GM13977 (cell line): ENCODE data around the gene SLC17A9.

Source experiments
- DNase-seq: peaks from one replicate; pipeline ENCODE4 v3.0.0; 2012; ENCODE audit warnings: low spot score
- in situ Hi-C: fragments of 300-500 bp; cut with MboI; formaldehyde crosslinking; loops from one replicate; pipeline ENCODE4 v1.12.0; 2022; ENCODE audit warnings: low sequenced_read_pairs, low pct_unique_long_range_greater_than_20kb, mixed read lengths, inconsistent platforms; ENCODE audit not compliant: unreplicated experiment
- TF ChIP-seq, protein P1 (sequence below): IDR thresholded peaks from 2 replicates; pipeline ENCODE4 v1.5.1; 2012; ENCODE audit warnings: mild to moderate bottlenecking, control low read depth; ENCODE audit not compliant: insufficient read depth; ENCODE audit errors: extremely low read depth, missing control alignments

The SLC17A9 gene

DNA sequence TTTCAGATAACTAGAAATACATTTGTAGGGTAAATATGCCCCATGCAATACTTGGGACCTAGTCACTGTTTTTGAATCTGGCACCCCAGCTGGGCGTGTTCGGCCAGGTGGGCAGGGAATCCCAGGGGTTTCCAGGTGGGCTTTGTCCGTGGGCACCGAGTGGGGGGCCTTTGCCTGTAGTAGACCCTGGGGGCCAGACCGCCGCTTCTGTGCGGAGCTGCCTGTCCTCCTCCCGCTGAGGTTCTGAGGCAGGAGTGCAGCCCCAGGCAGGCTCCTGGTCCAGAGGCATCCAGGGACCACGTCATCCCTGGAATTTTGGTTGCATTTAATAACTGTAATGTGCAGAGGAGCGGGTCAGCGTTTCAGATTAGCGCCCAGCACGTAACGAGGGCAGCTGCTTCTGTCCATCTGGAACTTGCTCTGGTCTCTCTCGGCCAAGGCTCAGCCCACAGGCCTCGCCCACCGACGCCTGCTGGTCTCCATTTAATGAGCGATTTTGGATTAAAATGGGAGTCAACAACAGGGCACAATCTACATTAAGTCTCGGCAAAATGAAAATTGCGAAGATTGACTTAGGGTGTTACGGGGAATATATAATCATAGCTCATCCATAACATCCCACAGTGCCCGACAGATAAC, 41.5 kb downstream of the SLC17A9 start:
- TF ChIP-seq, protein P1, sequence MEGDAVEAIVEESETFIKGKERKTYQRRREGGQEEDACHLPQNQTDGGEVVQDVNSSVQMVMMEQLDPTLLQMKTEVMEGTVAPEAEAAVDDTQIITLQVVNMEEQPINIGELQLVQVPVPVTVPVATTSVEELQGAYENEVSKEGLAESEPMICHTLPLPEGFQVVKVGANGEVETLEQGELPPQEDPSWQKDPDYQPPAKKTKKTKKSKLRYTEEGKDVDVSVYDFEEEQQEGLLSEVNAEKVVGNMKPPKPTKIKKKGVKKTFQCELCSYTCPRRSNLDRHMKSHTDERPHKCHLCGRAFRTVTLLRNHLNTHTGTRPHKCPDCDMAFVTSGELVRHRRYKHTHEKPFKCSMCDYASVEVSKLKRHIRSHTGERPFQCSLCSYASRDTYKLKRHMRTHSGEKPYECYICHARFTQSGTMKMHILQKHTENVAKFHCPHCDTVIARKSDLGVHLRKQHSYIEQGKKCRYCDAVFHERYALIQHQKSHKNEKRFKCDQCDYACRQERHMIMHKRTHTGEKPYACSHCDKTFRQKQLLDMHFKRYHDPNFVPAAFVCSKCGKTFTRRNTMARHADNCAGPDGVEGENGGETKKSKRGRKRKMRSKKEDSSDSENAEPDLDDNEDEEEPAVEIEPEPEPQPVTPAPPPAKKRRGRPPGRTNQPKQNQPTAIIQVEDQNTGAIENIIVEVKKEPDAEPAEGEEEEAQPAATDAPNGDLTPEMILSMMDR, result no peak
- no peak for DNase-seq
- in situ Hi-C loops, result no loop called here

- TF ChIP-seq, protein P1, result no peak
- no peak for DNase-seq
- in situ Hi-C loops, result no loop called here
These were observed 42.4 kb downstream of the SLC17A9 start for GRCh38 chr20:62994869-62995281.

GRCh38 chr20:62995481-62995880, 43.0 kb downstream of the SLC17A9 start:
- DNase-seq, result no peak
- TF ChIP-seq, protein P1, result no peak
- in situ Hi-C loops, result no loop called here

DNA sequence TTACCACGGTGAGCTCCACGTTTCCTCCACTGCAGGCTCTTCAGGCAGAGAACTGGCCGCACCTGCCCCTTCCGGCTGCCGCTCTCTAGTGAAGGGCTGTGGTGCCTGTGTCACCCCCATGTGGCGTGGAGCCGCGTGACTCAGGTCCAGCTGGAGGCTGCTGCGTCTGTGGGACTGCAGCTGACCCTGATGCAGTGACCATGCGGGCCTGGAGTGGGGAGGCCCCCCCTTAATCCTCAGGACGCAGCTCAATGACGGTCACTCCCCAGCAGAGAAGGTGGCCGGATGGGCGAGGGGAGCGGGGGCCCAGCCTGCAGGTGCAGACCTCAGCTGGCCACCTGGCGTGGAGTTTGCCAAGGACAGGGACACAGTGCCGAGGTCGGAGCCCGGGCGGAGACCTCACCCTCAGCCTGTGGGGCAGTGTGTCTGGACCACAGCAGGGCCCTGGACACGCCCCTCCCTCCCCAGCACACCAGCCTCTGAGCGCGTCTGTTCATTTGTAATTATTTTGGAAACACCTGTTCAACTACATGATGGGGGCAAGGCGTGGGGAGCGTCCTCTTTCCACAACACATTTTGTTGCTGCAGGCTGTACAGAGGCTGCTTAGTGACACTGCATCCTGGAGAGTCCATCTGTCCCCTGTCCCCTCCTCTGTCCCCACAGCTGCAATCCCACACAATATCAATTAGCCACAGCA, 43.5 kb downstream of the SLC17A9 start:
- in situ Hi-C loops, result no loop called here
- TF ChIP-seq, protein P1, result no peak
- no peak for DNase-seq

DNA sequence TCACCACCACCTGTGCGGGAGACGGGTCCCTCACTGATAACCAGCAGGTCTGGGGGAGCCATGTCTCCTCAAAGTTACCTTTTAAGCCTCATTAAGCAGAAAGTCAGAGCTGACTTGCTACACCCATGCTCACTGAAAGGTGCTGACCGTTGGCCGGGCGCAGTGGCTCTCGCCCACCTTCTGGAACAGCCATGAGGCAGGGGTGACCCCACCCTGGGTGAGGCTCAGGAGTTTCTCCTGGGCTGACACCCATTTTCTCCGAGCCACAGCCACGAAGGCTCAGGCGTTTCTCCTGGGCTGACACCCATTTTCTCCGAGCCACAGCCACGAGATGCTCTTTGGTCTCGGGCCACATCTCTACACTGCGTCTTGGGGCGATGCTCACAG, 44.1 kb downstream of the SLC17A9 start:
- DNase-seq, result no peak
- in situ Hi-C loops, result no loop called here

GRCh38 chr20:62997417-62998035, 45.0 kb downstream of the SLC17A9 start:
- in situ Hi-C loops, result no loop called here
- TF ChIP-seq, protein P1, result no peak
- no peak for DNase-seq

More for the DNA sequence above, 44.1 kb downstream of the SLC17A9 start:
- TF ChIP-seq, protein P1, result no peak
